ENCODE measurements around the gene MYO5C. TPM values are rescaled to one million over a fixed set of nuclear protein-coding genes. Genes with fewer than 3 reads are reported as not detected.

The MYO5C gene
- total and polyA plus RNA-seq, 2 of the 4 experiments (the other 2 are of a cell fraction), result under 0.01 to 0.03 TPM

DNA sequence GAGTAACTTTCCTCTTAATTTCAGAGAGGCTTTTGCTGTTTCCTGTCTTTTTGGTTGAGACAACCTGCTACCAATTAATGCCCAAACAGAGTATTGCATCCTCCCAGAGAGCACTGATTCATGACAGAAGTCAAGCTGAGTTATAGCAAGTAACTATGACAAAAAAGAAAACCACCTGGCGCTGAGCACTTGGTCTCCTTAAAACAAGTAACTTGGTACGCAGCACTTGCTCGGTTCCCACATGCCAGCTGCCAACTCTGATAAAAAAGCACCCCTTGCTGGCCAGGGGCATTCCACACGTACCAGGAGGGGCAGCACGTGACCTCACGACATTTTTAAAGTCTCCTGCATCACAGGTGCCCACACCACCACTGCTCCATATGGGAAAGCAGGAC is 13.5 kb upstream of the MYO5C start:
- H3K9ac ChIP-seq (ENCODE audit: low read depth, low read length), result no peak overlapping the region
- POLR2A ChIA-PET (ENCODE audit: unreplicated experiment), result no interaction called here
- no peak overlapping the region for H4K5ac ChIP-seq (ENCODE audit: low read depth, low read length)
- H3K9me3 ChIP-seq (ENCODE audit: control insufficient read depth, insufficient read depth, low read length), result no peaks in the 10 kb centered on the region
- peaks cover 3% of the 10 kb centered on the region; the same call in 1 of the 2 replicates for H3K36me3 ChIP-seq (ENCODE audit: control insufficient read depth, insufficient read depth, low read length)
- H3K18ac ChIP-seq (ENCODE audit: low read depth, low read length), result no peak overlapping the region
- H2BK120ac ChIP-seq (ENCODE audit: low read depth, low read length), result no peak overlapping the region
- no peak overlapping the region for H3K4ac ChIP-seq (ENCODE audit: low read depth, low read length)
- BruUV-seq (replicated peaks), result no TSS peak
- H3K79me1 ChIP-seq (ENCODE audit: low read depth in 1 of 2, low read length in 2 of 2), result no peaks in the 10 kb centered on the region
- H3K56ac ChIP-seq (ENCODE audit: extremely low read depth, insufficient read depth, low read length), result no peak overlapping the region
- no peak overlapping the region for H2BK20ac ChIP-seq (ENCODE audit: low read depth, low read length)
- H2AFZ ChIP-seq (replicated peaks; ENCODE audit: low read length, poor library complexity), result no peak overlapping the region
- no peaks in the 10 kb centered on the region; the same call in 1 of the 2 replicates for H3K9me1 ChIP-seq (ENCODE audit: insufficient read depth, low read length)
- 91% methylated on average over 4 of the region's 6 CpGs; no CpG with 5 or more reads in 1 of the 2 experiments for WGBS, 2 experiments (ENCODE audit: extremely low coverage in 2 of 2, insufficient read length in 1 of 2)
- H3K4me1 ChIP-seq (ENCODE audit: control insufficient read depth, insufficient read depth, low read length), result no peaks in the 10 kb centered on the region; the same call in 1 of the 2 replicates
- no peak for TF ChIP-seq RAD21 (IDR thresholded peaks at IDR 0.05; ENCODE audit: low read length)
- no peak for TF ChIP-seq BHLHE40 (IDR thresholded peaks at IDR 0.05; ENCODE audit: low read depth, low read length)
- TF ChIP-seq RFX5 (IDR thresholded peaks at IDR 0.05; ENCODE audit: low read depth, low read length), result no peak
- TF ChIP-seq, protein P1, sequence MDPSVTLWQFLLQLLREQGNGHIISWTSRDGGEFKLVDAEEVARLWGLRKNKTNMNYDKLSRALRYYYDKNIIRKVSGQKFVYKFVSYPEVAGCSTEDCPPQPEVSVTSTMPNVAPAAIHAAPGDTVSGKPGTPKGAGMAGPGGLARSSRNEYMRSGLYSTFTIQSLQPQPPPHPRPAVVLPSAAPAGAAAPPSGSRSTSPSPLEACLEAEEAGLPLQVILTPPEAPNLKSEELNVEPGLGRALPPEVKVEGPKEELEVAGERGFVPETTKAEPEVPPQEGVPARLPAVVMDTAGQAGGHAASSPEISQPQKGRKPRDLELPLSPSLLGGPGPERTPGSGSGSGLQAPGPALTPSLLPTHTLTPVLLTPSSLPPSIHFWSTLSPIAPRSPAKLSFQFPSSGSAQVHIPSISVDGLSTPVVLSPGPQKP (IDR thresholded peaks at IDR 0.05; ENCODE audit: borderline replicate concordance, low read depth, low read length), result no peak
- TF ChIP-seq CHD1 (IDR thresholded peaks at IDR 0.05; ENCODE audit: low read depth, low read length), result no peak
- no peak for TF ChIP-seq RCOR1 (IDR thresholded peaks at IDR 0.05; ENCODE audit: insufficient replicate concordance, low read length)
- TF ChIP-seq MXI1 (IDR thresholded peaks at IDR 0.05; ENCODE audit: borderline replicate concordance, low read depth, low read length), result no peak
- no peak for TF ChIP-seq NFE2L2 (IDR thresholded peaks at IDR 0.05; ENCODE audit: low read depth, low read length)
- no peak for TF ChIP-seq CEBPB (IDR thresholded peaks at IDR 0.05; ENCODE audit: low read depth, low read length)
- no peak overlapping the region for H2AK5ac ChIP-seq (ENCODE audit: low read depth, low read length)
- no peak overlapping the region for H4K8ac ChIP-seq (ENCODE audit: low read depth in 2 of 2, low read length in 2 of 2)
- dilution Hi-C loops (cut with HindIII; ENCODE audit: low sequenced_read_pairs, unreplicated experiment), result no loop called here
- DNase-seq (no peak), ATAC-seq (ENCODE audit: low read depth) (no peak)
- CTCF ChIA-PET, result no interaction called here
- no peak overlapping the region for H3K23ac ChIP-seq (ENCODE audit: low read depth, low read length)
- no peak overlapping the region for H3K4me2 ChIP-seq (ENCODE audit: low read depth, low read length)
- H4K20me1 ChIP-seq (ENCODE audit: insufficient read depth, low read length), result no peaks in the 10 kb centered on the region
- no peak overlapping the region for H2BK5ac ChIP-seq (ENCODE audit: low read depth, low read length, poor library complexity, severe bottlenecking)
- intact Hi-C loops (cut with micrococcal nuclease), result no loop called here
- no peak overlapping the region for H3K27ac ChIP-seq (ENCODE audit: insufficient read depth, low read length)
- H2BK15ac ChIP-seq (ENCODE audit: low read depth, low read length), result no peak overlapping the region
- H2AK9ac ChIP-seq (replicated peaks; ENCODE audit: low read depth, low read length, poor library complexity), result no peak overlapping the region
- no peak overlapping the region for H3K4me3 ChIP-seq (ENCODE audit: insufficient read depth, low read depth, low read length)
- in situ Hi-C loops (cut with MboI; ENCODE audit: low sequenced_read_pairs), result no loop called here
- no peak overlapping the region for H3K14ac ChIP-seq (replicated peaks; ENCODE audit: low read depth, low read length)
- H3K27me3 ChIP-seq (ENCODE audit: control insufficient read depth, insufficient read depth, low read length), result no peaks in the 10 kb centered on the region
- no peak overlapping the region for H4K91ac ChIP-seq (ENCODE audit: insufficient read depth, low read depth, low read length)
